Thyroid gland (tissue), 4 donors: ENCODE results near the gene DNAJC10.

Source experiments
- CTCF ChIP-seq, 6 experiments: fragments of 200-600 bp in 3 of 6; fragments of 450-650 bp in 3 of 6; sonication (generic) in 3 of 6; IDR thresholded peaks; one replicate each; pipeline ENCODE4 v1.5.1; 2016 to 2019; ENCODE audit warnings: antibody characterized with exemption in 6 of 6, mild to moderate bottlenecking in 2 of 6, inconsistent platforms in 1 of 6, moderate library complexity in 1 of 6
- POLR2A ChIP-seq, 2 donors: fragments of 450-650 bp; IDR thresholded peaks; one replicate each; pipeline ENCODE4 v1.6.1; 2017; ENCODE audit warnings: antibody characterized with exemption in 2 of 2, mild to moderate bottlenecking in 2 of 2, moderate library complexity in 1 of 2

- TF ChIP-seq CTCF (IDR thresholded peaks at IDR 0.05) (no peak), POLR2A (IDR thresholded peaks at IDR 0.05) (no peak)
Measured at GRCh38 chr2:182733572-182733971, 17.5 kb downstream of the DNAJC10 start.
